ENCODE measurements around the gene ITSN1.

DNA sequence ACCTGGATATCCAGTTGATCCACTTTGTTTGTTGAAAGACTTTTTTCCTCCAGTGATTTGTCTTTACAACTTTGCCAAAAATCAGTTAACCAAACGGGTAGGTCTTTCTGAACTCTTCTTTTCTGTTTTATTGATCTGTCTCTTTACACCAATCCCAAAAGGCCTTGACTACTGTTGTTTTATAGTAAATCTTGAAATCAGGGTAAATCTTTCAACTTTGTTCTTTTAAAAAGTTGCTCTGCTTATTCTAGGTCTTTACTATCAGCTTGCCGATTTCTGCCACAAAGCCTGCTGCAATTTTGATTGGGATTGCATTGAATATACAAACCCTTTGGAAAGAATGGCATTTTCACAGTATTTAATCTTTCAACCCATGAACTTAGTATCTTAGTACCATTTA lies 66.6 kb downstream of the ITSN1 start:
- TF ChIP-seq RARB (CRISPR knock-in tag; IDR thresholded peaks at IDR 0.05) = no peak
- TF ChIP-seq, protein P1, sequence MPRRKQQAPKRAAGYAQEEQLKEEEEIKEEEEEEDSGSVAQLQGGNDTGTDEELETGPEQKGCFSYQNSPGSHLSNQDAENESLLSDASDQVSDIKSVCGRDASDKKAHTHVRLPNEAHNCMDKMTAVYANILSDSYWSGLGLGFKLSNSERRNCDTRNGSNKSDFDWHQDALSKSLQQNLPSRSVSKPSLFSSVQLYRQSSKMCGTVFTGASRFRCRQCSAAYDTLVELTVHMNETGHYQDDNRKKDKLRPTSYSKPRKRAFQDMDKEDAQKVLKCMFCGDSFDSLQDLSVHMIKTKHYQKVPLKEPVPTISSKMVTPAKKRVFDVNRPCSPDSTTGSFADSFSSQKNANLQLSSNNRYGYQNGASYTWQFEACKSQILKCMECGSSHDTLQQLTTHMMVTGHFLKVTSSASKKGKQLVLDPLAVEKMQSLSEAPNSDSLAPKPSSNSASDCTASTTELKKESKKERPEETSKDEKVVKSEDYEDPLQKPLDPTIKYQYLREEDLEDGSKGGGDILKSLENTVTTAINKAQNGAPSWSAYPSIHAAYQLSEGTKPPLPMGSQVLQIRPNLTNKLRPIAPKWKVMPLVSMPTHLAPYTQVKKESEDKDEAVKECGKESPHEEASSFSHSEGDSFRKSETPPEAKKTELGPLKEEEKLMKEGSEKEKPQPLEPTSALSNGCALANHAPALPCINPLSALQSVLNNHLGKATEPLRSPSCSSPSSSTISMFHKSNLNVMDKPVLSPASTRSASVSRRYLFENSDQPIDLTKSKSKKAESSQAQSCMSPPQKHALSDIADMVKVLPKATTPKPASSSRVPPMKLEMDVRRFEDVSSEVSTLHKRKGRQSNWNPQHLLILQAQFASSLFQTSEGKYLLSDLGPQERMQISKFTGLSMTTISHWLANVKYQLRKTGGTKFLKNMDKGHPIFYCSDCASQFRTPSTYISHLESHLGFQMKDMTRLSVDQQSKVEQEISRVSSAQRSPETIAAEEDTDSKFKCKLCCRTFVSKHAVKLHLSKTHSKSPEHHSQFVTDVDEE (CRISPR knock-in tag; IDR thresholded peaks at IDR 0.05) = no peak
